ENCODE measurements around the gene ADARB2. TPM values are rescaled to one million over a fixed set of nuclear protein-coding genes. Genes with fewer than 3 reads are reported as not detected.

The ADARB2 gene
- total and polyA plus RNA-seq, 8 donors: 0.41 to 0.92 (median 0.76) TPM

- TF ChIP-seq, protein P1, sequence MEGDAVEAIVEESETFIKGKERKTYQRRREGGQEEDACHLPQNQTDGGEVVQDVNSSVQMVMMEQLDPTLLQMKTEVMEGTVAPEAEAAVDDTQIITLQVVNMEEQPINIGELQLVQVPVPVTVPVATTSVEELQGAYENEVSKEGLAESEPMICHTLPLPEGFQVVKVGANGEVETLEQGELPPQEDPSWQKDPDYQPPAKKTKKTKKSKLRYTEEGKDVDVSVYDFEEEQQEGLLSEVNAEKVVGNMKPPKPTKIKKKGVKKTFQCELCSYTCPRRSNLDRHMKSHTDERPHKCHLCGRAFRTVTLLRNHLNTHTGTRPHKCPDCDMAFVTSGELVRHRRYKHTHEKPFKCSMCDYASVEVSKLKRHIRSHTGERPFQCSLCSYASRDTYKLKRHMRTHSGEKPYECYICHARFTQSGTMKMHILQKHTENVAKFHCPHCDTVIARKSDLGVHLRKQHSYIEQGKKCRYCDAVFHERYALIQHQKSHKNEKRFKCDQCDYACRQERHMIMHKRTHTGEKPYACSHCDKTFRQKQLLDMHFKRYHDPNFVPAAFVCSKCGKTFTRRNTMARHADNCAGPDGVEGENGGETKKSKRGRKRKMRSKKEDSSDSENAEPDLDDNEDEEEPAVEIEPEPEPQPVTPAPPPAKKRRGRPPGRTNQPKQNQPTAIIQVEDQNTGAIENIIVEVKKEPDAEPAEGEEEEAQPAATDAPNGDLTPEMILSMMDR (IDR thresholded peaks at IDR 0.05): no peak
- Histone ChIP-seq H3K36me3 (no peaks in the 10 kb centered on the region), H3K27me3 (peaks cover 0 to 9% of the 10 kb centered on the region in 2 donors), H3K4me1 (no peaks in the 10 kb centered on the region), H3K27ac (no peak overlapping the region), H3K9me3 (no peaks in the 10 kb centered on the region), H3K4me3 (no peak overlapping the region)
- intact Hi-C loops (cut with DNase I): no loop called here
- DNase-seq: peak in 1 of 4 donors; percentile 8
- no peak for ATAC-seq
Measured at GRCh38 chr10:1600861-1601260, 136.5 kb downstream of the ADARB2 start.

GRCh38 chr10:1598393-1599153 is 138.8 kb downstream of the ADARB2 start:
- ATAC-seq (no peak), DNase-seq (no peak)
- Histone ChIP-seq H3K4me3 (no peak overlapping the region), H3K36me3 (no peaks in the 10 kb centered on the region), H3K27me3 (peaks cover 0 to 4% of the 10 kb centered on the region in 2 donors), H3K4me1 (no peaks in the 10 kb centered on the region), H3K9me3 (no peaks in the 10 kb centered on the region), H3K27ac (no peak overlapping the region)
- TF ChIP-seq, protein P1 (IDR thresholded peaks at IDR 0.05): no peak
- intact Hi-C loops (cut with DNase I): no loop called here

DNA sequence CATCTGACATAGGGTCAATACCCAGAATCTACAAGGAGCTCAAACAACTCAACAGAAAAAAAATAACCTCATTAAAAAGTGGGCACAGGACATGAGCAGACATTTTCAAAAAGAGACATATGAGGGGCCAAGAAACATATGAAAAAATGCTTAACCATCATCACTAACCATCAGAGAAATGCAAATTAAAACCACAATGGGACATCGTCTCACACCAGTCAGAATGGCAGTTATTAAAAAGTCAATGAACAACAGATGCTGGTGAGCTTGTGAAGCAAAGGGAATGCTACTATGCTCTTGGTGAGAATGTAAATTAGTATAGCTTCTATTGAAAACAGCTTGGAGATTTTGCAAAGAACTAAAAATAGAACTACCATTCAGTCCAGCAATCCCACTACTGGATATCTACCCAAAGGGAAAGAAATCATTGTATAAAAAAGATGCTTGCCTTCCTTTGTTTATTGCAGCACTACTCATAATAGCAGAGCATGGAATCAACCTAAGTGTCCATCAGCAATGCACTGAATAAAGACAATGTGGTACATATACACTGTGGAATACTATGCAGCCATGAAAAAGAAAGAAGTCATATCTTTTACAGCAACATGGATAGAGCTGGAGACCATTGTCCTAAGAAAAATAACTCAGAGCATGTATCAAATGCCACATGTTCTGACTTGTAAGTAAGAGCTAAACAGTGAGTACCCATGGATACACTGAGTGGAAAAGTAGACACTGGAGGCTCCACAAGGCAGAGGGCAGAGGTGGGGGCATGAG is 139.8 kb downstream of the ADARB2 start:
- no peak for ATAC-seq
- TF ChIP-seq, protein P1 (IDR thresholded peaks at IDR 0.05): no peak
- DNase-seq: no peak
- Histone ChIP-seq H3K4me1 (no peaks in the 10 kb centered on the region), H3K36me3 (no peaks in the 10 kb centered on the region), H3K4me3 (no peak overlapping the region), H3K27me3 (peaks cover 0 to 4% of the 10 kb centered on the region in 2 donors), H3K9me3 (no peaks in the 10 kb centered on the region), H3K27ac (no peak overlapping the region)
- intact Hi-C loops (cut with DNase I): no loop called here

DNA sequence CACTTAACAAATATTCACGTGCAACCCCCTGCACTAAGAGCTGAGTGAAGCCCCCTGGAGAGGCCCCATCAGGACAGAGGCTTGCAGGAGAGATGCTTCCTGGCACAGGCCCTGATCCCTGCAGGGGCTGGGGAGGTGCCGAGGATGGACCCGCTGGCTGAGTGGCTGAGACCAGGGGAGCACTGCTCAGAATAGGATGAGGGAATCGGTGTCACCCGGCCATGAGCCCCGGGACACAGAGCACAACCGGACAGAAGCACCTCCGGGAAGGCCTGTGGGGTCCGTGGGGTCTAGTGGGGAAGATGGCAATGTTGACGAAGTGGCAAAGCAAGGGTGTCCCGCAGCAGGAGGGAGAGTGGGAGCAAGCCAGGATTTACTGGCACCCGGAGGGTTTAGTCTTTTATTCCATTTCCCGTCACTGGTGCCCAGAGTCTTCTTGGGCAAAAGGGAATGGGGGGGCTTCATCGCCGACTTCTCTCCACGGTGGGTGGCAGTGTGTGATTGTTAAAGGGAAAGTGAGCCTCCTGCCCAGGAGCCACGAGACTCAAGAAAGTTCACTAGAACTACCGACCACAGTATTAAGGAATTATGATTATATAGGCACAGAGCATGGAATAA is 140.7 kb downstream of the ADARB2 start:
- no peaks in the 10 kb centered on the region for H3K36me3 ChIP-seq
- no peak for DNase-seq
- no peak overlapping the region for H3K4me3 ChIP-seq
- H3K9me3 ChIP-seq: no peaks in the 10 kb centered on the region
- H3K4me1 ChIP-seq: no peaks in the 10 kb centered on the region
- H3K27me3 ChIP-seq: peaks cover 0 to 8% of the 10 kb centered on the region in 2 donors
- TF ChIP-seq, protein P1 (IDR thresholded peaks at IDR 0.05): no peak
- no peak overlapping the region for H3K27ac ChIP-seq
- intact Hi-C loops (cut with DNase I): no loop called here
- ATAC-seq: no peak

DNA sequence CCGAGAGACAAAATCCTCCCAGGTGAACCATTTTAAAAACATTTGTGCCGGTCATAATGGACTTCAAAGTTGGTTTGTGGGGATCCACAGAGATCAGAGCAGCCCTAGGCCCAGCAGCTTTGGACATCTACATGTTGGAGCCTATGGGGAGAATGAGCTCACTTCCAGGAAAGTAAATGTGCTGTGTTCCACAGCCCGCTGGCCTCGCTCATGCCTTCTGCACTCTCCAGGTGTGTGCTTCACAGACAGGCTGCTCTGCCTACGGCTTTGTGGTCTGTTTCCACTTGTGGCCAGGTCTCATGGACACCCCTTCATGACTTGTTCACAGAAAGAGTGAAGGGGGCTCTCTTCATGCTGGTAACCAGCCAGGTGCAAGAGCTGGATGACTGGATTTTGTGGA is 141.6 kb downstream of the ADARB2 start:
- no peak overlapping the region for H3K4me3 ChIP-seq
- ATAC-seq (no peak), DNase-seq (no peak)
- H3K9me3 ChIP-seq: no peaks in the 10 kb centered on the region
- H3K27me3 ChIP-seq: peaks cover 0 to 16% of the 10 kb centered on the region in 2 donors
- H3K4me1 ChIP-seq: no peaks in the 10 kb centered on the region
- no peak overlapping the region for H3K27ac ChIP-seq
- TF ChIP-seq, protein P1 (IDR thresholded peaks at IDR 0.05): no peak
- no peaks in the 10 kb centered on the region for H3K36me3 ChIP-seq
- intact Hi-C loops (cut with DNase I): no loop called here
